Measurements from ENCODE around the gene COL18A1. TPM values are rescaled to one million over a fixed set of nuclear protein-coding genes. Genes with fewer than 3 reads are reported as not detected.

COL18A1 gene
- total RNA-seq, 4 donors from 2014 or later: 18.6 to 85.0 (median 33.0) TPM

DNA sequence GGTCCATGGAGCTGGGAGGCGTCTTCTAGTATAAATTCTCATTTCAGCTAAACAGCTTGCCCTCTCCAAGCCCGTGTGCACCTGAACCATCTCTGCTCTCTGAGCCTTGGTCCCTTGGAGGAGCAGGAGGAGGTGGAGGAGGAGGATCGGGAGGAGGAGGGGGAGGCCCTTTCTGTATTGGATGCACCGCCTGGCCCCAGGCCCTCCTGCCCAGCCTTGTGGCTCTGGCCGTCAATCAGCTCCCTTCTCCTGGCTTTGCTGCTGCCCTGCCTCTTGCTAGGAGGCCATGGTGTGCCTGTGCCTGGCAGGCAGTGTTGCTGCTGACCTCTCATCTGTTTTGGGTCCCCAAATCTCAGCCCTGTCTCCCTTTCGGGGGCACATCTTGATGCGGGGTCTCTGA, 9.0 kb downstream of the COL18A1 start:
- H3K36me3 ChIP-seq: no peaks in the 10 kb centered on the region
- no peak overlapping the region for H3K4me3 ChIP-seq
- no peaks in the 10 kb centered on the region for H3K27me3 ChIP-seq
- no peak for DNase-seq
- H3K27ac ChIP-seq: no peak overlapping the region
- peaks cover 0 to 14% (median 0%) of the 10 kb centered on the region in 4 donors for H3K4me1 ChIP-seq
- no peaks in the 10 kb centered on the region for H3K9me3 ChIP-seq
- TF ChIP-seq, protein P1, sequence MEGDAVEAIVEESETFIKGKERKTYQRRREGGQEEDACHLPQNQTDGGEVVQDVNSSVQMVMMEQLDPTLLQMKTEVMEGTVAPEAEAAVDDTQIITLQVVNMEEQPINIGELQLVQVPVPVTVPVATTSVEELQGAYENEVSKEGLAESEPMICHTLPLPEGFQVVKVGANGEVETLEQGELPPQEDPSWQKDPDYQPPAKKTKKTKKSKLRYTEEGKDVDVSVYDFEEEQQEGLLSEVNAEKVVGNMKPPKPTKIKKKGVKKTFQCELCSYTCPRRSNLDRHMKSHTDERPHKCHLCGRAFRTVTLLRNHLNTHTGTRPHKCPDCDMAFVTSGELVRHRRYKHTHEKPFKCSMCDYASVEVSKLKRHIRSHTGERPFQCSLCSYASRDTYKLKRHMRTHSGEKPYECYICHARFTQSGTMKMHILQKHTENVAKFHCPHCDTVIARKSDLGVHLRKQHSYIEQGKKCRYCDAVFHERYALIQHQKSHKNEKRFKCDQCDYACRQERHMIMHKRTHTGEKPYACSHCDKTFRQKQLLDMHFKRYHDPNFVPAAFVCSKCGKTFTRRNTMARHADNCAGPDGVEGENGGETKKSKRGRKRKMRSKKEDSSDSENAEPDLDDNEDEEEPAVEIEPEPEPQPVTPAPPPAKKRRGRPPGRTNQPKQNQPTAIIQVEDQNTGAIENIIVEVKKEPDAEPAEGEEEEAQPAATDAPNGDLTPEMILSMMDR (IDR thresholded peaks at IDR 0.05): no peak
- TF ChIP-seq POLR2A (IDR thresholded peaks at IDR 0.05): no peak

DNA sequence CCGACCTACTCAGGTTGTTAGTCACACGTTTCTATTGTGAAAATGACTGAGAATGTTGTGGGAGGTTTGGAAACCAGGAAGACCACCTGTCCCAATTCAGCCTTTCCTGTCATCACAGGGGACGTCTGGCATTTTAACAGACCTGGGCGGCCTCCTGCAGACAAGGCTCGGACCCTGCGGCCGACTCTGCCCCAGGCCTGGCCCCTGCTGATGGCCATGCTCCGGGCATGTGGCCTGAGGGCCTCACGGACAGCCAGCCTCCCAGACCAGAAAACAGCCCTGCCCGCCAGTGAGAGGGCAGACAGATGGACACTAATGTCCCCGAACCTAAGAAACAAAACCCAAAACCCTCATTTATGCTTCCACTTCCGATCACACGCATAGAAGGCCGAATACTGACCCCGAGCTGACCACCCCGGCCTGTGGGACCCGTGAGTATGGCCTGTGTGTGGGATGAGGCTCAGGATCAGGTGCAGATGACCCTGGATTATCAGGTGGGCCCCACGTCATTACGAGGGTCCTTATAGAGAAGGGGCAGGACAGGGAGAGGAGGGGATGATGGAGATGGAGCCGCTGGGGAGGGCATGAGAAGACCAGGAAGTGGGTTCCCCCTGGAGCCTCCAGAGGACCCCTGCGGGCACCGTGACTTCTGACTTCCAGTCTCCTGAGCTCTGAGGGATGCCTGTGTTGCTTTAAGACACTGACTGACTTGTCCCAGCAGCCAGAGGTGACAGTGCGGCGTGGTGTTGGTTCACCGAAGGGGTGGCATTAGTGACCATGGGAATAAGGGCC, 9.6 kb downstream of the COL18A1 start:
- H3K4me1 ChIP-seq: peaks cover 0 to 14% (median 0%) of the 10 kb centered on the region in 4 donors
- no peak for DNase-seq
- no peaks in the 10 kb centered on the region for H3K27me3 ChIP-seq
- no peak overlapping the region for H3K4me3 ChIP-seq
- no peak overlapping the region for H3K27ac ChIP-seq
- no peaks in the 10 kb centered on the region for H3K36me3 ChIP-seq
- TF ChIP-seq, protein P1 (IDR thresholded peaks at IDR 0.05): no peak
- TF ChIP-seq POLR2A (IDR thresholded peaks at IDR 0.05): no peak
- H3K9me3 ChIP-seq: no peaks in the 10 kb centered on the region

- Histone ChIP-seq H3K27ac (no peak overlapping the region), H3K4me3 (no peak overlapping the region), H3K4me1 (peaks cover 0 to 10% (median 0%) of the 10 kb centered on the region in 4 donors), H3K36me3 (no peaks in the 10 kb centered on the region), H3K9me3 (no peaks in the 10 kb centered on the region), H3K27me3 (no peaks in the 10 kb centered on the region)
- TF ChIP-seq POLR2A (IDR thresholded peaks at IDR 0.05): no peak
- TF ChIP-seq, protein P1 (IDR thresholded peaks at IDR 0.05): no peak
- no peak for DNase-seq
These were observed 10.4 kb downstream of the COL18A1 start for GRCh38 chr21:45415188-45415942.

DNA sequence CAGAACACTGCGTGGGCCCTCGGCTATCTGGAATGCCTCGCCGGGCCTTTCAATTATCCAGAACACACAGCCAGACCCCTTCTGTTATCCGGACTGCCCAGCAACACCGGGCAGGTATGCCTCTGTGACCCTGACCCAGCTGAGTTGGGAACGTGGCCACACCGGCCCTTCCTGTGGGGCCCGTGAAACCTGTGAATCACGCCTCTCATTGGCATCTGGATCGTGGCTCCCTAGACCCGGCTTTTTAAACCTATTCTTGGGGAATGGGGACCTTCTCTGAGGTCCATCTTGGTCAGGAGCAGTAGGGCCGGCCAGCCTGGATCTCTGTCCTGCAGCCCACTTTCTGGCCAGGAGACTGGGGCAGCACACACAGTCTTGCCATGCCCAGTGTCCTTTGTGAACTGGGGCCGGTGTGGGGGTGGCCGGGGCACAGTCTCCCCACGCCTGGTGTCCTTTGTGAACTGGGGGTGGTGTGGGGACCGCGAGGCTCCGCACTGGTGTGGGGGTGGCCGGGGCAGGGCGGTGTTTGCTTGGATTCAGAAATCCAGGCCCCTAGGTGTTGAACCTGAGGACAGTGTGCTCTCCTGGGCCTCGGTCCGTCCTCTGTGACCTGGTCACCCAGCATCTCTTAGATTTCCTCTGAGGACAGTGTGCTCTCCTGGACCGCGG, 11.1 kb downstream of the COL18A1 start:
- Histone ChIP-seq H3K4me1 (peaks cover 0 to 11% (median 0%) of the 10 kb centered on the region in 4 donors), H3K36me3 (no peaks in the 10 kb centered on the region), H3K9me3 (no peaks in the 10 kb centered on the region), H3K27me3 (no peaks in the 10 kb centered on the region), H3K27ac (no peak overlapping the region), H3K4me3 (no peak overlapping the region)
- no peak for DNase-seq
- TF ChIP-seq POLR2A (IDR thresholded peaks at IDR 0.05): no peak
- TF ChIP-seq, protein P1 (IDR thresholded peaks at IDR 0.05): no peak

DNA sequence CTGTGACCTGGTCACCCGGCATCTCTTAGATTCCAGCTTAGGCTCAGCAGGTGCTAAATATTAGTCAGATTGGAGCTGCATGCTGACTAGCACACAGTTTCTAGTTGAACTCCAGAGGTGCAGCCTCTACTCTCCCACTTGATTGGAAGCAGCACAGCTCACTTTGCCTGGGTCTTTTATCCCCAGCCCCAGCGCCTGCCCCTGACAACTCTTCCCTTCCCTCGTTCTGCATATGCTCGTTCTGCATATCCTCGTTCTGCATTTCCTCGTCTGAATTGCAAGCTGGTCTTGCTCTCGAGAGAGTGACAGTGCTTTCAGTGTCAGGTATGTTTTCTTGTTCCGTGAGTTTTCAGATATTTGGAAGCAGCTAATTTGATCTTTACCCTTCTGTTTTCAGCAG, 11.7 kb downstream of the COL18A1 start:
- no peak overlapping the region for H3K4me3 ChIP-seq
- no peaks in the 10 kb centered on the region for H3K36me3 ChIP-seq
- TF ChIP-seq, protein P1 (IDR thresholded peaks at IDR 0.05): no peak
- TF ChIP-seq POLR2A (IDR thresholded peaks at IDR 0.05): no peak
- no peaks in the 10 kb centered on the region for H3K27me3 ChIP-seq
- H3K27ac ChIP-seq: no peak overlapping the region
- DNase-seq: no peak
- peaks cover 0 to 17% (median 0%) of the 10 kb centered on the region in 4 donors for H3K4me1 ChIP-seq
- H3K9me3 ChIP-seq: no peaks in the 10 kb centered on the region
